ENCODE measurements around the gene MEST.

GRCh38 chr7:130490311-130490791 lies 1.5 kb upstream of the MEST start:
- TF ChIP-seq HOXA3 (CRISPR knock-in tag; IDR thresholded peaks at IDR 0.05) (no peak), ELF1 (CRISPR knock-in tag; IDR thresholded peaks at IDR 0.05) (no peak), FOXK1 (CRISPR knock-in tag; IDR thresholded peaks at IDR 0.05; ENCODE audit: borderline replicate concordance, low read depth) (no peak), TAF1 (CRISPR knock-in tag; IDR thresholded peaks at IDR 0.05) (no peak), MAFG (CRISPR knock-in tag; IDR thresholded peaks at IDR 0.05) (no peak), POLR2AphosphoS5 (IDR thresholded peaks at IDR 0.05; ENCODE audit: low read depth, low read length) (no peak), SRSF1 (optimal IDR thresholded peaks at IDR 0.05; ENCODE audit: low read depth, low read length) (no peak), REST (IDR thresholded peaks at IDR 0.05; ENCODE audit: borderline replicate concordance in 1 of 2, low read depth in 1 of 2, low read length in 2 of 2) (no peak), ZNF10 (CRISPR knock-in tag; IDR thresholded peaks at IDR 0.05; ENCODE audit: borderline replicate concordance, low read depth) (no peak), POLR2A (IDR thresholded peaks at IDR 0.05; ENCODE audit: insufficient read depth in 1 of 2, low read depth in 2 of 2, low read length in 2 of 2) (no peak), ZNF263 (CRISPR knock-in tag; IDR thresholded peaks at IDR 0.05) (no peak)
- TF ChIP-seq, protein P1, sequence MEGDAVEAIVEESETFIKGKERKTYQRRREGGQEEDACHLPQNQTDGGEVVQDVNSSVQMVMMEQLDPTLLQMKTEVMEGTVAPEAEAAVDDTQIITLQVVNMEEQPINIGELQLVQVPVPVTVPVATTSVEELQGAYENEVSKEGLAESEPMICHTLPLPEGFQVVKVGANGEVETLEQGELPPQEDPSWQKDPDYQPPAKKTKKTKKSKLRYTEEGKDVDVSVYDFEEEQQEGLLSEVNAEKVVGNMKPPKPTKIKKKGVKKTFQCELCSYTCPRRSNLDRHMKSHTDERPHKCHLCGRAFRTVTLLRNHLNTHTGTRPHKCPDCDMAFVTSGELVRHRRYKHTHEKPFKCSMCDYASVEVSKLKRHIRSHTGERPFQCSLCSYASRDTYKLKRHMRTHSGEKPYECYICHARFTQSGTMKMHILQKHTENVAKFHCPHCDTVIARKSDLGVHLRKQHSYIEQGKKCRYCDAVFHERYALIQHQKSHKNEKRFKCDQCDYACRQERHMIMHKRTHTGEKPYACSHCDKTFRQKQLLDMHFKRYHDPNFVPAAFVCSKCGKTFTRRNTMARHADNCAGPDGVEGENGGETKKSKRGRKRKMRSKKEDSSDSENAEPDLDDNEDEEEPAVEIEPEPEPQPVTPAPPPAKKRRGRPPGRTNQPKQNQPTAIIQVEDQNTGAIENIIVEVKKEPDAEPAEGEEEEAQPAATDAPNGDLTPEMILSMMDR (CRISPR knock-in tag; IDR thresholded peaks at IDR 0.05), result no peak
- TF ChIP-seq, protein P2, sequence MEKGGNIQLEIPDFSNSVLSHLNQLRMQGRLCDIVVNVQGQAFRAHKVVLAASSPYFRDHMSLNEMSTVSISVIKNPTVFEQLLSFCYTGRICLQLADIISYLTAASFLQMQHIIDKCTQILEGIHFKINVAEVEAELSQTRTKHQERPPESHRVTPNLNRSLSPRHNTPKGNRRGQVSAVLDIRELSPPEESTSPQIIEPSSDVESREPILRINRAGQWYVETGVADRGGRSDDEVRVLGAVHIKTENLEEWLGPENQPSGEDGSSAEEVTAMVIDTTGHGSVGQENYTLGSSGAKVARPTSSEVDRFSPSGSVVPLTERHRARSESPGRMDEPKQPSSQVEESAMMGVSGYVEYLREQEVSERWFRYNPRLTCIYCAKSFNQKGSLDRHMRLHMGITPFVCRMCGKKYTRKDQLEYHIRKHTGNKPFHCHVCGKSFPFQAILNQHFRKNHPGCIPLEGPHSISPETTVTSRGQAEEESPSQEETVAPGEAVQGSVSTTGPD (CRISPR knock-in tag; IDR thresholded peaks at IDR 0.05), result no peak
- TF ChIP-seq, protein P3, sequence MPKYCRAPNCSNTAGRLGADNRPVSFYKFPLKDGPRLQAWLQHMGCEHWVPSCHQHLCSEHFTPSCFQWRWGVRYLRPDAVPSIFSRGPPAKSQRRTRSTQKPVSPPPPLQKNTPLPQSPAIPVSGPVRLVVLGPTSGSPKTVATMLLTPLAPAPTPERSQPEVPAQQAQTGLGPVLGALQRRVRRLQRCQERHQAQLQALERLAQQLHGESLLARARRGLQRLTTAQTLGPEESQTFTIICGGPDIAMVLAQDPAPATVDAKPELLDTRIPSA (CRISPR knock-in tag; IDR thresholded peaks at IDR 0.05; ENCODE audit: borderline replicate concordance), result no peak
